Cardiac fibroblast (primary cell): ENCODE data around the gene PLEKHG4B.
A peak's percentile ranks its signal among the peaks of the same experiment; 100 is the strongest.
"Not testable (repeated sequence)": the region's sequence is repeated elsewhere in the genome, so short reads cannot be mapped to it uniquely, and the experiment has no call there.

ENCODE experiments used
- DNase-seq, 2 donors: peaks; one replicate each; pipeline versions ENCODE4 v3.0.0 to v3.0.0-alpha.2; 2010; ENCODE audit warnings: low read depth in 2 of 2
- H3K4me3 ChIP-seq, 2 donors: replicated peaks in 1 of 2; 1 replicate in 1 of 2; 2 replicates in 1 of 2; pipeline ENCODE4 v1.5.1; 2011; ENCODE audit warnings: low read depth in 2 of 2, low read length in 2 of 2, mild to moderate bottlenecking in 2 of 2, moderate library complexity in 1 of 2
- CTCF ChIP-seq: IDR thresholded peaks from one replicate; pipeline ENCODE4 v1.5.1; 2011; ENCODE audit warnings: low read depth, mild to moderate bottlenecking, low read length, inconsistent platforms

The PLEKHG4B gene

DNA sequence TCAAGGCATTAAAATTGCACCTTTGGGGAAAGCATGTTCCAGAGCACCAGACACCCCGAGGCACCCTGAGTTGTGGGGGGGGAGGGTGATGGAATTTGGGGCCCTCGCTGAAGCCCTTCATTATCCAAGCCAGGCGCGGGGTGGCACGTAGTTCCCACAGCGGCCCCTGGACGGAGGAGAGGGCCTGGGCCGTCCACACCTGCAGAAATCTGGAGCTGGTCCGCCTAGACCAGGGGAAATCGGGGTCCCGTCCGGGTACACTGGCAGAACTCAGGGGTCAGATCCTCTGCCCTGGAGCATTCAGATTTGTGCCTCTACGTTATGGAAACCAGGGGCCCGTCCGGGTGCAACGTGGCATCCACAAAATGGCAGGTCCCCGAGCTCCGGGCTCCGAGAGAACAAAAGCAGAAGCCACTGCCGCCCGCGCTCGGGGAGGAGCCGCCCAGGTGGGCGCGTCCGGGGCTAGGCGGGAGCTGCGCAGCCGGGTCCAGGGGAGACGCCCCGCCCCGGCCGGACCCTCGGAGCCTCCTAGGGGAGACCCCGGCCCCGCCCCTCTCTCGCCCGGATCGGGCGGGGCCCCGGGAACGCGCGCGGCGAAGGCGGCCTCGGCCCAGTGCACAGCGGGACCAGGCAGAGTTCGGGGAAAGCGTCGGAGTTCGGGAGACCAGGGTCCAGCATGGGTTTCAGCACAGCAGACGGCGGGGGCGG, at the start of gene PLEKHG4B:
Gene PLEKHG4B, plus strand, starts transcription at position 613 of the 708 bp plus-strand sequence. Its CDS starts 64 bp downstream, at position 677.
- H3K4me3 ChIP-seq: peak within 1 kb of the TSS in 1 of 2 donors; percentile 17

GRCh38 chr5:42250-42649, 49.7 kb upstream of the PLEKHG4B start:
- H3K4me3 ChIP-seq: no peak overlapping the region
- DNase-seq: peak in 1 of 2 donors; percentile 37
- TF ChIP-seq CTCF: peak; percentile 55

More for the DNA sequence above, at the start of gene PLEKHG4B:
- no peak for TF ChIP-seq CTCF
- no peak for DNase-seq

- TF ChIP-seq CTCF: no peak
- no peak for DNase-seq
- H3K4me3 ChIP-seq: no peak overlapping the region
Observed at GRCh38 chr5:48192-48591, 43.8 kb upstream of the PLEKHG4B start.

DNA sequence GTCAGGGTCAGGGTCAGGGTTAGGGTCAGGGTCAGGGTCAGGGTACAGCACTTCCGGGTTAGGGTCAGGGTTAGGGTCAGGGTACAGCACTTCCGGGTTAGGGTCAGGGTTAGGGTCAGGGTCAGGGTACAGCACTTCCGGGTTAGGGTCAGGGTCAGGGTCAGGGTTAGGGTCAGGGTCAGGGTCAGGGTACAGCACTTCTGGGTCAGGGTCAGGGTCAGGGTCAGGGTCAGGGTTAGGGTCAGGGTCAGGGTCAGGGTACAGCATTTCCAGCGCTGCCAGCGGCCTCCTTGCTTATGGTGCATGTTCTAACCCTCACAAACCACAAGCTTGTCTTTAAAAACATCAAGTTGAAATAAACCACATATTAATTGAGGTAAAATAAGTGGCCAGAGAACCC, 42.4 kb upstream of the PLEKHG4B start:
- DNase-seq: not testable (repeated sequence)

DNA sequence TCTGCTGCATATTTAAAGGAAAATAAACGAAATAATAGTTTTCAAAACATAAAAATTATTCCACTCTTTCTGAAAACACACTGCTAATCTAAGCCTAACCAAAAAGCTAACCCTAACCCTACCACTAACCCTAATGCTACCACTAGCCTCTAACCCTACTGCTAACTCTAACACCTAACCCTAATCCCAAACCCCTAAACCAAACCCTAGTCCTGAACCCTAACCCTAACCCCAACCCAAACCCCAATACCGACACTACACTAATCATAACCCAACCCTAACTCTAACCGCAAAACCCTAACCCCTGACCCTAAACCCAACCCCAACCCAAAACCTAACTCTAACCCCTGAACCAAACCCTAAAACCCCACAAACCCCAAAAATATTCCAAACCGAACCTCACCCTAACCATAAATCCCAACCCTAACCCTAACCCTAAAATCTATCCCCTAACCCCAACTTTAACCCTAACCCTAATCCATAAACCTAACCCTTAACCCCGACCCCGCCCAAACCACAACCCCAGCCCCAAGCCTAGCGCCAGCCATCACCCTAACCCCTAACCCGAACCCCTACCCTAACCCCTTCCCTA, 41.9 kb upstream of the PLEKHG4B start:
- no peak for TF ChIP-seq CTCF
- H3K4me3 ChIP-seq: no peak overlapping the region
- no peak for DNase-seq

More for the DNA sequence above, 42.4 kb upstream of the PLEKHG4B start:
- H3K4me3 ChIP-seq: not testable (repeated sequence)

GRCh38 chr5:50724-51499, 41.1 kb upstream of the PLEKHG4B start:
- TF ChIP-seq CTCF: no peak
- no peak overlapping the region for H3K4me3 ChIP-seq
- DNase-seq: no peak

DNA sequence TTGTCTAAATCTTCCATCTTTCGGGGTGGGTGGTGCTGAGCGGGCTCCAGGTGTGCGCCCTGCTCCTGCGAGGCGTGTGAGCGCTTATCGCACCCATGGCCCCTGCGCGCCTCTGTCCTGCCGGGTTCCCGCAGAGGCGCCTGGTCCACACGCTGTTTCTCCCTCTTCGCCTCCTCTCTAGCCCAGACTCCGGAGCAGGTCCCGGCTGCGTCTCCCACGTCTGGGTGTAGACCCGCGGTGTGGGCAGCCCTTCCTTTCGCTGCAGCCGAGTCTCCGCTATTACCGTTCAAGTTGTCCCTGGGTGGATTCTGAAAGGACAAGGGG, 40.5 kb upstream of the PLEKHG4B start:
- no peak overlapping the region for H3K4me3 ChIP-seq
- DNase-seq: no peak
- TF ChIP-seq CTCF: no peak
